ENCODE results near the gene CDH12. TPM values are rescaled to one million over a fixed set of nuclear protein-coding genes. Genes with fewer than 3 reads are reported as not detected.

CDH12 gene
- total RNA-seq, 1 experiment from 2014 or later = not detected

- no peak for DNase-seq (ENCODE audit: low read depth, low spot score)
- POLR2A ChIA-PET = no interaction called here
These were observed 9.0 kb downstream of the CDH12 start for GRCh38 chr5:22844155-22844554.

More at GRCh38 chr5:22844155-22844554, 9.0 kb downstream of the CDH12 start:
- no peaks in the 10 kb centered on the region for H3K4me1 ChIP-seq (ENCODE audit: control insufficient read depth in 1 of 2, insufficient read depth in 2 of 2, low read length in 2 of 2)
- ChIA-PET RAD21 (ENCODE audit: low non-redundant PET in 1 of 2, low total read pairs in 2 of 2, uncharacterized antibody in 2 of 2, unreplicated experiment in 2 of 2) (no interaction called here), CTCF (no interaction called here)
- H3K9ac ChIP-seq (ENCODE audit: low read length) = no peak overlapping the region
- no peak overlapping the region for H2AFZ ChIP-seq (ENCODE audit: low read depth, low read length, poor library complexity, severe bottlenecking)
- no TSS peak for BruUV-seq (replicated peaks)
- ATAC-seq = no peak
- H3K79me2 ChIP-seq (ENCODE audit: insufficient read depth, low read length) = no peaks in the 10 kb centered on the region
- no peak overlapping the region for H3K27ac ChIP-seq (ENCODE audit: low read depth, low read length)
- H4K20me1 ChIP-seq (ENCODE audit: insufficient read depth) = no peaks in the 10 kb centered on the region
- intact Hi-C loops (cut with micrococcal nuclease) = no loop called here
- H3K4me3 ChIP-seq (replicated peaks in 1 of 2; ENCODE audit: low read depth in 1 of 2, low read length in 2 of 2) = no peak overlapping the region
- H3K27me3 ChIP-seq (ENCODE audit: insufficient read depth, low read length) = no peaks in the 10 kb centered on the region
- H3K9me3 ChIP-seq (ENCODE audit: control insufficient read depth in 1 of 2, insufficient read depth in 1 of 2, low read depth in 1 of 2, low read length in 2 of 2) = peaks cover 8 to 21% of the 10 kb centered on the region in 2 experiments; a peak in 2 of 4 replicates
- H3K9me2 ChIP-seq (ENCODE audit: insufficient read depth) = no peaks in the 10 kb centered on the region
- TF ChIP-seq CTCF (IDR thresholded peaks at IDR 0.05 in 2 of 3, conservative IDR thresholded peaks at IDR 0.05 in 1 of 3; ENCODE audit: borderline replicate concordance in 1 of 3, insufficient read depth in 1 of 3, low read depth in 2 of 3, low read length in 2 of 3) (no peak), EZH2phosphoT487 (IDR thresholded peaks at IDR 0.05; ENCODE audit: borderline replicate concordance) (no peak), EGR1 (IDR thresholded peaks at IDR 0.05; ENCODE audit: low read depth) (no peak), POLR2A (IDR thresholded peaks at IDR 0.05; ENCODE audit: borderline replicate concordance, extremely low read depth, insufficient read depth, insufficient read length) (no peak), TCF7L2 (IDR thresholded peaks at IDR 0.05; ENCODE audit: borderline replicate concordance, extremely low read depth, insufficient read depth, insufficient read length) (no peak), SIN3A (IDR thresholded peaks at IDR 0.05; ENCODE audit: low read depth) (no peak), YY1 (IDR thresholded peaks at IDR 0.05; ENCODE audit: extremely low read depth, insufficient replicate concordance, low read depth, low read length) (no peak), POLR2AphosphoS5 (IDR thresholded peaks at IDR 0.05; ENCODE audit: low read depth, low read length) (no peak), ZBTB33 (IDR thresholded peaks at IDR 0.05; ENCODE audit: extremely low read depth, insufficient replicate concordance, low read length) (no peak), CEBPB (IDR thresholded peaks at IDR 0.05; ENCODE audit: low read depth) (no peak), FOSL1 (IDR thresholded peaks at IDR 0.05; ENCODE audit: low read depth) (no peak)
- no peak overlapping the region for H3K4me2 ChIP-seq (ENCODE audit: low read length)
- H3K36me3 ChIP-seq (ENCODE audit: control insufficient read depth in 1 of 2, insufficient read depth in 2 of 2, low read length in 2 of 2) = no peaks in the 10 kb centered on the region
